B cell (primary cell): ENCODE measurements around the gene ZBP1.

Source experiments
- CTCF ChIP-seq: fragments of 200-600 bp; IDR thresholded peaks from one replicate; pipeline ENCODE4 v1.8.0; 2022; ENCODE audit warnings: antibody characterized with exemption, mild to moderate bottlenecking
- EZH2 ChIP-seq: IDR thresholded peaks from 2 replicates; pipeline ENCODE4 v1.6.1; 2012; ENCODE audit warnings: borderline replicate concordance, low read depth, mild to moderate bottlenecking, moderate library complexity, low read length; ENCODE audit not compliant: insufficient read depth, poor library complexity, severe bottlenecking

- TF ChIP-seq CTCF = no peak
- TF ChIP-seq EZH2 = no peak
Measured at GRCh38 chr20:57589728-57590484, 30.3 kb downstream of the ZBP1 start.
